Activated naive CD8-positive, alpha-beta T cell (primary cell): Measurements from ENCODE around the gene MARS1.

Source experiments
- H3K27ac Mint-ChIP-seq: one replicate; pipeline ENCODE4 v1.8.0; 2021; ENCODE audit warnings: mixed read lengths
- H3K27me3 Mint-ChIP-seq: one replicate; pipeline ENCODE4 v1.8.0; 2021; ENCODE audit warnings: mixed read lengths
- H3K36me3 Mint-ChIP-seq: one replicate; pipeline ENCODE4 v1.8.0; 2021; ENCODE audit warnings: mixed read lengths
- H3K4me1 Mint-ChIP-seq: one replicate; pipeline ENCODE4 v1.8.0; 2021; ENCODE audit warnings: low read depth, mixed read lengths
- H3K4me3 Mint-ChIP-seq: one replicate; pipeline ENCODE4 v1.8.0; 2021; ENCODE audit warnings: mild to moderate bottlenecking, mixed read lengths
- H3K9me3 Mint-ChIP-seq: one replicate; pipeline ENCODE4 v1.8.0; 2021; ENCODE audit warnings: low read depth, mixed read lengths

Gene MARS1

DNA sequence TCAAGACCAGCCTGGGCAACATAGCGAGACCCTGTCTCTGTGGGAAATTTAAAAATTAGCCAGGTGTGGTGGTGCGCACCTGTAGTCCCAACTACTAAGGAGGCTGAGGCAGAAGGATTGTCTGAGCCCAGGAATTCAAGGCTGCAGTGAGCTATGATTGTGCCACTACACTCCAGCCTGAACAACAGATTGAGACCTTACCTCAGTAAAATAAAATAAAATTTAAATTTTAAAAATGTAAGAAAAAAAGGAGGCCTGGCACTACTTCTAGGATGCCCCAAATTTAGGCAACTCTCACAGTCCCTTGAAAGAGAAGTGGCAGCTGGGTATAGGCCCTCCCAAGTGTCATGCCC lies 33.7 kb upstream of the MARS1 start:
- Mint-ChIP-seq H3K27ac (no peak overlapping the region), H3K9me3 (no peaks in the 10 kb centered on the region), H3K4me1 (peaks cover 18% of the 10 kb centered on the region)

DNA sequence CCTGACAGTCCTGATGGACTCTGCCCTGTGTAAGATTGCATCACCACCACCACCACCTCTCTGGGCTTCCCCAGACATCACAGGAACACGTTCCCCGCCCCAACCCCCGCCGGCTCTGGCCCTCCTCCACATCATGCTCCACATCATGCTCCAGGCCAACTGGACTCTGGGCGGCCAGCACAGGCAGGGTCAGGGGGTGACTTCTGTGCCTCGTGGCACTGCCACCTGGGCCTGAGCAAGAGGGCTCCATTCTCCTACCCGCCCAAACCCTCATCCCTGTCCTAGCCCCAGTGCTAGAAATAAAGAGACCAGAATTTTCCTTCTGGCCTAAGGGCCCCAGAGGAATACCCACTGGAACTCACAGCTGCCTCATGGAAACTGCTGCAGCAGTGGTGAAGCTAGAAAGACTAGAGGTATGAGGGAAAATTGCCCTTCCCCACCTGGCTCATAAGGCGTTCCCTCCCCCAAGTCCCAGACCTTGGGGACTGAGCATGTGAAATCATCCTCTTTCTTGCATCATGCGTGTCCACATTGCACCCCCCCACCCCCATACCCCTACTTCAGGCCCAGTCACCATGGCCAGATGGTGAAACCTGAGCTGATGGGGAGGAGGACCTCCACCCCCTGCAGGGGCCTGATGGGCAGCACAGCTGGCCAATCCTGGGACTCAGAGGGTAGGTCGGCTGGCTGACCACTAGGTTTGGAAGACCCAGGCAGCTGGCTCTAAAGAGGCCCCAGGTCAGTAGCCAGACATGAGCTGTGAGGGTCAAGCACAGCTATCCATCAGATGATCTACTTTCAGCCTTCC lies 33.1 kb upstream of the MARS1 start, which contains the start of gene INHBE:
Gene INHBE (plus strand): TSS at position 742 of the 808 bp plus-strand sequence. CDS start 230 bp downstream, outside the sequence.
- H3K4me1 Mint-ChIP-seq = peaks cover 22% of the 10 kb centered on the region
- H3K36me3 Mint-ChIP-seq = no peaks in the 10 kb centered on the region
- no peaks in the 10 kb centered on the region for H3K9me3 Mint-ChIP-seq
- peak within 1 kb of the TSS; percentile 58 for H3K27ac Mint-ChIP-seq
- no peaks in the 10 kb centered on the region for H3K27me3 Mint-ChIP-seq
- H3K4me3 Mint-ChIP-seq = peak within 1 kb of the TSS; percentile 76

More for the DNA sequence above, 33.7 kb upstream of the MARS1 start:
- Mint-ChIP-seq H3K36me3 (no peaks in the 10 kb centered on the region), H3K4me3 (no peak overlapping the region), H3K27me3 (no peaks in the 10 kb centered on the region)

DNA sequence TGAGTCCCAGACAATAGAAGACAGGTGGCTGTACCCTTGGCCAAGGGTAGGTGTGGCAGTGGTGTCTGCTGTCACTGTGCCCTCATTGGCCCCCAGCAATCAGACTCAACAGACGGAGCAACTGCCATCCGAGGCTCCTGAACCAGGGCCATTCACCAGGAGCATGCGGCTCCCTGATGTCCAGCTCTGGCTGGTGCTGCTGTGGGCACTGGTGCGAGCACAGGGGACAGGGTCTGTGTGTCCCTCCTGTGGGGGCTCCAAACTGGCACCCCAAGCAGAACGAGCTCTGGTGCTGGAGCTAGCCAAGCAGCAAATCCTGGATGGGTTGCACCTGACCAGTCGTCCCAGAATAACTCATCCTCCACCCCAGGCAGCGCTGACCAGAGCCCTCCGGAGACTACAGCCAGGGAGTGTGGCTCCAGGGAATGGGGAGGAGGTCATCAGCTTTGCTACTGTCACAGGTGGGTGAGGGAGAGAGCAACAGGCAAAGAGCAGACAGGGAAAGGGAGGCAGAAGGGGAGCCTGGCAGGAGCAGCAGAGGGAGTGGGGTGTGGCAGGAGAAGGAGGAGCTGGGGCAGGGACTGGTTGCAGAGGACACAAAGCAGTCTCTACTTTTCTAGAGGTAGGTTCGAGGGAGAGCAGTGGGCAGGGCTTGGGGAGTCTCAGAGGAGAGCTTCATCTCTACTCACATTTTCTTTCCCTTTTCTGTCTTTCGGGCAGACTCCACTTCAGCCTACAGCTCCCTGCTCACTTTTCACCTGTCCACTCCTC lies 32.3 kb upstream of the MARS1 start:
- H3K4me3 Mint-ChIP-seq = peak overlapping the region; percentile 76
- no peaks in the 10 kb centered on the region for H3K9me3 Mint-ChIP-seq
- peaks cover 26% of the 10 kb centered on the region for H3K4me1 Mint-ChIP-seq
- H3K36me3 Mint-ChIP-seq = no peaks in the 10 kb centered on the region
- H3K27me3 Mint-ChIP-seq = no peaks in the 10 kb centered on the region
- peak overlapping the region; percentile 58 for H3K27ac Mint-ChIP-seq

DNA sequence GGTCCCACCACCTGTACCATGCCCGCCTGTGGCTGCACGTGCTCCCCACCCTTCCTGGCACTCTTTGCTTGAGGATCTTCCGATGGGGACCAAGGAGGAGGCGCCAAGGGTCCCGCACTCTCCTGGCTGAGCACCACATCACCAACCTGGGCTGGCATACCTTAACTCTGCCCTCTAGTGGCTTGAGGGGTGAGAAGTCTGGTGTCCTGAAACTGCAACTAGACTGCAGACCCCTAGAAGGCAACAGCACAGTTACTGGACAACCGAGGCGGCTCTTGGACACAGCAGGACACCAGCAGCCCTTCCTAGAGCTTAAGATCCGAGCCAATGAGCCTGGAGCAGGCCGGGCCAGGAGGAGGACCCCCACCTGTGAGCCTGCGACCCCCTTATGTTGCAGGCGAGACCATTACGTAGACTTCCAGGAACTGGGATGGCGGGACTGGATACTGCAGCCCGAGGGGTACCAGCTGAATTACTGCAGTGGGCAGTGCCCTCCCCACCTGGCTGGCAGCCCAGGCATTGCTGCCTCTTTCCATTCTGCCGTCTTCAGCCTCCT lies 31.6 kb upstream of the MARS1 start:
- Mint-ChIP-seq H3K27ac (peak overlapping the region; percentile 58), H3K27me3 (no peaks in the 10 kb centered on the region), H3K36me3 (no peaks in the 10 kb centered on the region), H3K4me3 (peak overlapping the region; percentile 76), H3K4me1 (peaks cover 28% of the 10 kb centered on the region), H3K9me3 (no peaks in the 10 kb centered on the region)

DNA sequence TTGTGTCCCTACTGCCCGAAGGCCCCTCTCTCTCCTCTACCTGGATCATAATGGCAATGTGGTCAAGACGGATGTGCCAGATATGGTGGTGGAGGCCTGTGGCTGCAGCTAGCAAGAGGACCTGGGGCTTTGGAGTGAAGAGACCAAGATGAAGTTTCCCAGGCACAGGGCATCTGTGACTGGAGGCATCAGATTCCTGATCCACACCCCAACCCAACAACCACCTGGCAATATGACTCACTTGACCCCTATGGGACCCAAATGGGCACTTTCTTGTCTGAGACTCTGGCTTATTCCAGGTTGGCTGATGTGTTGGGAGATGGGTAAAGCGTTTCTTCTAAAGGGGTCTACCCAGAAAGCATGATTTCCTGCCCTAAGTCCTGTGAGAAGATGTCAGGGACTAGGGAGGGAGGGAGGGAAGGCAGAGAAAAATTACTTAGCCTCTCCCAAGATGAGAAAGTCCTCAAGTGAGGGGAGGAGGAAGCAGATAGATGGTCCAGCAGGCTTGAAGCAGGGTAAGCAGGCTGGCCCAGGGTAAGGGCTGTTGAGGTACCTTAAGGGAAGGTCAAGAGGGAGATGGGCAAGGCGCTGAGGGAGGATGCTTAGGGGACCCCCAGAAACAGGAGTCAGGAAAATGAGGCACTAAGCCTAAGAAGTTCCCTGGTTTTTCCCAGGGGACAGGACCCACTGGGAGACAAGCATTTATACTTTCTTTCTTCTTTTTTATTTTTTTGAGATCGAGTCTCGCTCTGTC lies 31.0 kb upstream of the MARS1 start:
- no peak overlapping the region for H3K4me3 Mint-ChIP-seq
- no peaks in the 10 kb centered on the region for H3K36me3 Mint-ChIP-seq
- H3K27me3 Mint-ChIP-seq = no peaks in the 10 kb centered on the region
- H3K9me3 Mint-ChIP-seq = no peaks in the 10 kb centered on the region
- no peak overlapping the region for H3K27ac Mint-ChIP-seq
- H3K4me1 Mint-ChIP-seq = peaks cover 30% of the 10 kb centered on the region

DNA sequence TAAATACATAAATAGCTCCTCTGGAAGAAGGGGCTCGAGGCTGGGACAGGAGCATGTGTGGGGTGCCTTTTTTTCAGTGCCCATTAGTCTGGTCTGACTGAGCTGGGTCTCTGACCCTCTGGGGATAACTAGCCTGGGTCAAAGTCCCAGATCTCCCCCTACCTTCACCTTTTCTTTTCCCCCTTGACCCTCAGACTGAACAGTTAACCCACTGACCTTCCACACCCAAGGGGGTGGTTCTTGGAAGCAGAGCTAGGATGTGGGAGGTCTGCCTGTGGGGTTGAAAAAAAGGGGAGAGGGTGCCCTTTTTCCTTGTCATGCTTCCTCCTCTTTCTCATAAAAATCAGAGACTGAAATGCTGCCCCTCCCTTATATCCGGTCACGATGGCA lies 29.2 kb upstream of the MARS1 start:
- Mint-ChIP-seq H3K4me1 (peaks cover 32% of the 10 kb centered on the region), H3K36me3 (no peaks in the 10 kb centered on the region), H3K27me3 (no peaks in the 10 kb centered on the region), H3K9me3 (no peaks in the 10 kb centered on the region), H3K4me3 (peak overlapping the region; percentile 95), H3K27ac (peak overlapping the region; percentile 95)

DNA sequence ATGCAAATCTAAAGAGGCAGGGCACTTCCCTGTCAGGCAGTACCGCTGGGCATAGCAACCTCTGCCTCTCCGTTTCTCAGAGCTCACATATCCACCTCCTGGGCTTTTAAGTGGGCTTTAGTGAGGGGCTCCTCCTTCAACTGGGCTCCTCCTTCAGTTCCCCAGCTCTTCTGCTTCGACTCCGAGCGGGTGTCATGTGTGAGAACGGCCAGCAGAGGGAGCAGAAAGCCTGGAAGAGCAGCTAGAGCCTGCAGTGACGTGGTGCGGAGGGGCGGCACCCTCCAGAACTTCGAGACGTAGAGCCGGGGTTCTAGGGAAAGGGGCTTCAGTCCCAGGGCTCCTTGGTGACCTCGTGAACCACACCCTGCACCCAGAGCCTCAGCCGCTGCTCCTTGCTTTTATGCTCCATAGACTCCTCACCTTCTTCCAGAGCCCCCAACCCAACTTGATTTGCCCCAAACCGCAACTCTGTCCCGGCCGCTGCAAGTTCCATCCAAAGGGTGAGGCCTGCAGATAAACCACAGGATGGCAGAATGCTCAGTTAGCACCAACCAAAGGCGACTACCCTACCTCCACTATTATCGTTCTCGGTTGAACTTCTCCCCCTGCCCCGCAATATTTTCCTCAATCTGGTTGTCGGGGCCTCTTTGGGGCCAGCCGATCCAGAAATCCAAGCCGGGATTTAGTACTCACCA lies 28.7 kb upstream of the MARS1 start:
- peak overlapping the region; percentile 95 for H3K27ac Mint-ChIP-seq
- H3K27me3 Mint-ChIP-seq = no peaks in the 10 kb centered on the region
- no peaks in the 10 kb centered on the region for H3K9me3 Mint-ChIP-seq
- peaks cover 36% of the 10 kb centered on the region for H3K4me1 Mint-ChIP-seq
- peak overlapping the region; percentile 95 for H3K4me3 Mint-ChIP-seq
- no peaks in the 10 kb centered on the region for H3K36me3 Mint-ChIP-seq

DNA sequence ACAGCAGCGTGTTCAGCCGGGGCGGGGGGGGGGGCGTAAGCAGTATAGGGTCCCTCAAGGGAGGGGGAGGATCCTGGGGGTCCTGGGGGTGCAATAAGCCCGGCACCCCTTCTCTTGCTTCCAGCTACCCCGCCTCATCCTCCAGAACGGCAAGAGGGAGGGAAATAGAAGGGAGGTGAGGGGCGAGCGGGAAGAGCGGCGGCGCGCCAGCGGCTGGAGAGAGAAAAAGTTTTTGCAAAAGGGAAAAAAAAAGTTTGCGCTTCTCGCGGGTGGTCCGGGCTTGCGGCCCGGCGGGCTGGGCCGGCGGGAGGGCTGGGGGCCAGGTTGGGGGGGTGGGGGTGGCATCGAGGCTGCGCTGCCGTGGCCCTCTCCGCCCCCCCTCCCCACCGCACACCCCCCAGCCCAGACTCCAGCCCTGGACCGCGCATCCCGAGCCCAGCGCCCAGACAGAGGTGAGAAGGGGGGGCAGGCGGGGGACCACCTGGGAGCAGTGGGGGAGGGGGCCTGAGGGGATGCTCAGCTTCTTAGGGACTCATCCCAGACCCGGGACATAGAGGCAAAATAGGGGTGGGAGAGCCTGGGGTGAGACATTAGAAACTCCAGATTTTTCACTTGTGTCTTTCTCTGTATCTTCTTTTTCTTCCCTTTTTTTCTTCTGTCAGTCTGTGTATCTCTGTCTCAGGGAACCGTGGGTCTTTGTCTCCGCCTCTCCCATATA lies 28.0 kb upstream of the MARS1 start, which contains the start of gene GLI1:
Gene GLI1 (plus strand): TSS at position 36 of the 718 bp plus-strand sequence. CDS start 3,907 bp downstream, outside the sequence.
- no peaks in the 10 kb centered on the region for H3K27me3 Mint-ChIP-seq
- H3K27ac Mint-ChIP-seq = peak within 1 kb of the TSS; percentile 95
- H3K4me3 Mint-ChIP-seq = peak within 1 kb of the TSS; percentile 95
- H3K9me3 Mint-ChIP-seq = no peaks in the 10 kb centered on the region
- H3K36me3 Mint-ChIP-seq = no peaks in the 10 kb centered on the region
- H3K4me1 Mint-ChIP-seq = peaks cover 36% of the 10 kb centered on the region

DNA sequence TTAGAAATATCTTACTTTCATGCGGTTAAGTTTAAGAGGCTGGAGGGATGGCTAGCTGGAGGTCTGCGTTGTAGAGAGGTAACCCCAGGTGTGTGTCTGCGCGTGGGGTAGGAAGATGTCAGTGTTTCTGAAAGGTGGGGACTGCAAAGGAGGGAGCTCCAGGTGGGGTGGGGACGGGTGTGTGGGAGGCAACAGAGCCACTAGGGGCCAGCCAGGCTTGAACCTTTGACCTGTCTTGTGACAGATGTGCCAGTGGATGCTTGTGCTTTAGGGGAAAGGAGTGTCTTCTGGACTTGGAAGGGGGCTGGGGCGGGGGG lies 27.4 kb upstream of the MARS1 start:
- H3K4me1 Mint-ChIP-seq = peaks cover 36% of the 10 kb centered on the region
- H3K36me3 Mint-ChIP-seq = no peaks in the 10 kb centered on the region
- H3K27me3 Mint-ChIP-seq = no peaks in the 10 kb centered on the region
- peak overlapping the region; percentile 35 for H3K27ac Mint-ChIP-seq
- peak overlapping the region; percentile 89 for H3K4me3 Mint-ChIP-seq
- H3K9me3 Mint-ChIP-seq = no peaks in the 10 kb centered on the region

DNA sequence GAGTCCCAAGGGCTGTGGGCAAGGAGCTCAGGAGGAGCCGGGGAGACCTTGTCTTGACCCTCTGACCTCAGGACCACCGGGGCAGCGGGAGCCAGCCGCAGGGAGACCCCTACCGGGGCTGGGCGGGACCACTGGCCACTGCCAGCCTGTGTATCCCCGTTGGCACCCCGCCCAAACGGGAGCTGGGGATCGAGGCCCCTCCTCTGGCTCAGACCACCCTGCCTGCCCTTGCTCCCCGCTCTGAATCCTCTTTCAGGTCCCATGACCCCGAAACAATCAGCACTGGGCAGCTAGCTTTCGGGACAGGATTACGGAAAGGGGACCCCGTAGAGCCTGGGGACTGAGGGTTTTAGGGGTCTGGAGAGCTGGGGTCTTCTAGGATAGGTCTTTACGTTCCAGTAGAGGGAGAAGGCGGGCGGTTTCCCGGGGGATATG lies 27.0 kb upstream of the MARS1 start:
- no peaks in the 10 kb centered on the region for H3K27me3 Mint-ChIP-seq
- no peak overlapping the region for H3K27ac Mint-ChIP-seq
- no peaks in the 10 kb centered on the region for H3K36me3 Mint-ChIP-seq
- H3K9me3 Mint-ChIP-seq = no peaks in the 10 kb centered on the region
- H3K4me1 Mint-ChIP-seq = peaks cover 34% of the 10 kb centered on the region
- peak overlapping the region; percentile 94 for H3K4me3 Mint-ChIP-seq

DNA sequence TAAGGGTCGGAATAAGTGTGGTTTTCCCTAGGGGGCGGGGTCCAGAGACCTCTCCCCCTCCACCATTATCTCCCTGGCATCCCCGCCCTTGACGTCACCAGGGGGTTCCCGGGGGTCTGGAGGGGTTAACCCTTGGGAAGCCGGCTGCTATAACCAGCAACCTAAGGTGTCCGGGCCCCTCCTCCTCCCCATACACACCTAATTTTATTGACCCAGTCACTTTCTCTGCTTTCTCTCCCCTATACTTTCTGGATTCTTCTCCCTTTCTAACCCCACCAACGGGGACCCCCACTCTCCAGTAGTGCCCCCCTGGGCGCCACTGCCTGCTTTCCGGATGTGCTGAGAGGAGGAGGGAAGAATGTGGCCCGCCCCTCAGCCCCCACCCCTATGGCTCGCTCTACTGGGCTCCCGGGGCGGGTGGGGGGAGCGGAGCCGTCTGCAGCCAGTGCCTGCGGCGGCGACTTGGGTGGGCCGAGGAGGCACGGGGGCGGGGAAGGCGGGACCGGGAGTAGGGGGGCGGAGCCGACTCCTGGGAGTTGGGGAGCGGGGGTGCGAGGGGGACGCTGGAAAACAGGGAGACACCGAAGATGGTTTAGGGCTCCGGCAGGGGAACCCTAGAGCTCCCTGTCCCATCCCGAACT lies 26.5 kb upstream of the MARS1 start:
- Mint-ChIP-seq H3K36me3 (no peaks in the 10 kb centered on the region), H3K9me3 (no peaks in the 10 kb centered on the region), H3K27me3 (no peaks in the 10 kb centered on the region), H3K27ac (no peak overlapping the region), H3K4me3 (peak overlapping the region; percentile 94), H3K4me1 (peaks cover 31% of the 10 kb centered on the region)

DNA sequence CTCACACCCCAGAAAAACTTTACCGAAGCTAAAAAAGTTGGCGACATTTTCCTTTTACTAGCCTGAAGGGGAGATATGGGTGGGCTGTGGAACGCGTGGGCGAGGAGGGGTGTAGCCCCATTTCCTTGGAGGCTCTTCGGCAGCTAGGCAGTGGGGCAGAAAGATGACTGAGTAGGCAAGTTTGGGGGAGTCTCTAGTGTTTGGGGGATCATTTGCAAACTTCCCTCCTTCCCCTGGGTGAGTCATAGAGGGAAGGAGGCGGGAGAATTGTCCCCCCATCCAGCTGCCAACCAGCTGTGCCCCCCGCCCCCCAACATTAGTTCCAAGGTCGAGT lies 26.0 kb upstream of the MARS1 start:
- Mint-ChIP-seq H3K9me3 (no peaks in the 10 kb centered on the region), H3K36me3 (no peaks in the 10 kb centered on the region), H3K27ac (no peak overlapping the region), H3K4me3 (peak overlapping the region; percentile 94), H3K27me3 (no peaks in the 10 kb centered on the region), H3K4me1 (peaks cover 31% of the 10 kb centered on the region)

DNA sequence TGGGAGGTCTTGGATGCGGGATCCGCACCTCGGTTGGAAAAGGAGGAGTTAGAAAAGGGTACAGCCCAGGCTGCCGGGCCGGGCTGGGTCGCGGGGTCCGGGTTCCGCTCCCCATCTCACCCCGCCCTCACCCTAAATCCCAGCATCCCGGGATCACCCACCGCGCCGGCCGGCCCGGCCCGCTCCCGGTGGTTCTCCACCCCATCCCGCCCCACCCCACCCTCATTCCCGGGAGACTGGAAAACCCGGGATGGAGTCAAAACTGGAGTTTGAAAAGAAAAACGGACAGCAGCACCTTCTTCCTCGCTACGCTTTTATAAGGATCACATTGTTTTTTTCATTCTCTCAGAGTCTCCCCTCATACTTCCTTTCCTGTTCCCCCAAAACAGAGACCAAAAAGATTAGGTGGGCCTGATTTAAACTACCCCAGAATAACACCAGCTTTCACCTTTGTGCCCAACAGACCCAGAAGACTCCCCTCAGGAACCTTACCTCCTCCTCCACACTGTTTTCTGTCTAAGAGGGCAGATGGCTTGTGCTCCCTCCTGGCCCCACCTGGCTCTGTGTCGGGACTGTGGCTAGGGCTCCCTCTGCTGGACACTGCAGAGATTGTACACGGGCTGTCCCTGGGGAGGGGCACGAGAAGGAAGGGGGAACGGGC lies 25.5 kb upstream of the MARS1 start:
- no peaks in the 10 kb centered on the region for H3K9me3 Mint-ChIP-seq
- peak overlapping the region; percentile 96 for H3K4me3 Mint-ChIP-seq
- no peaks in the 10 kb centered on the region for H3K27me3 Mint-ChIP-seq
- H3K36me3 Mint-ChIP-seq = peaks cover 3% of the 10 kb centered on the region
- H3K4me1 Mint-ChIP-seq = peaks cover 31% of the 10 kb centered on the region
- H3K27ac Mint-ChIP-seq = peak overlapping the region; percentile 85
